IMR-90 (cell line): ENCODE measurements around the gene ROCK1. TPM values are rescaled to one million over a fixed set of nuclear protein-coding genes. Genes with fewer than 3 reads are reported as not detected.

Experiments used
- ATAC-seq: fragments of 200-7000 bp; cut with Tn5 transposase; 2 replicates; pipeline ENCODE4 v1.9.1; 2020; ENCODE audit warnings: low read depth, mild to moderate bottlenecking, moderate library complexity
- BruUV-seq: library from RNA; stranded (reverse); fragments of 400-500 nt; replicated peaks from 2 replicates; lab custom pipeline; 2021; lab: Mats Ljungman, UMichigan
- CTCF ChIA-PET: fragments of 300-600 bp; formaldehyde crosslinking; extraction: SDS; loops from one replicate; lab custom pipeline; 2021; ENCODE audit warnings: antibody characterized with exemption; lab: Yijun Ruan, JAX
- POLR2A ChIA-PET: fragments of 300-600 bp; sonication (Branson Sonifier 250); formaldehyde crosslinking; loops from one replicate; lab custom pipeline; 2022; ENCODE audit warnings: antibody characterized with exemption; ENCODE audit not compliant: unreplicated experiment; lab: Charles Lee
- DNase-seq: peaks from one replicate; pipeline ENCODE4 v3.0.0; 2013
- H2AFZ ChIP-seq: replicated peaks from 2 replicates; pipeline ENCODE3; 2013; ENCODE audit warnings: low read length, mild to moderate bottlenecking; ENCODE audit not compliant: poor library complexity
- H2AK5ac ChIP-seq: 2 replicates; pipeline ENCODE4 v1.6.1; 2013; ENCODE audit warnings: low read depth, low read length, inconsistent platforms
- H2AK9ac ChIP-seq: replicated peaks from 2 replicates; pipeline ENCODE3; 2013; ENCODE audit warnings: mild to moderate bottlenecking, low read depth, low read length, moderate library complexity; ENCODE audit not compliant: poor library complexity
- H2BK120ac ChIP-seq: 2 replicates; pipeline ENCODE4 v1.6.1; 2013; ENCODE audit warnings: low read depth, low read length, inconsistent platforms
- H2BK15ac ChIP-seq: 3 replicates; pipeline ENCODE4 v1.6.1; 2013; ENCODE audit warnings: low read depth, low read length, inconsistent platforms
- H2BK20ac ChIP-seq: 2 replicates; pipeline ENCODE4 v1.6.1; 2013; ENCODE audit warnings: low read depth, mild to moderate bottlenecking, inconsistent platforms, low read length, moderate library complexity
- H2BK5ac ChIP-seq: 2 replicates; pipeline ENCODE4 v1.6.1; 2013; ENCODE audit warnings: mild to moderate bottlenecking, low read depth, low read length, inconsistent platforms; ENCODE audit not compliant: poor library complexity, severe bottlenecking
- H3K14ac ChIP-seq: replicated peaks from 2 replicates; pipeline ENCODE4 v1.6.1; 2013; ENCODE audit warnings: low read depth, low read length, inconsistent platforms
- H3K18ac ChIP-seq: 2 replicates; pipeline ENCODE4 v1.6.1; 2013; ENCODE audit warnings: low read depth, low read length, control low read depth
- H3K23ac ChIP-seq: 2 replicates; pipeline ENCODE4 v1.6.1; 2013; ENCODE audit warnings: low read depth, low read length, inconsistent platforms
- H3K27ac ChIP-seq: 2 replicates; pipeline ENCODE4 v1.5.1; 2013; ENCODE audit warnings: mild to moderate bottlenecking, control low read depth, low read length; ENCODE audit not compliant: insufficient read depth
- H3K27me3 ChIP-seq: 2 replicates; pipeline ENCODE4 v1.6.1; 2013; ENCODE audit warnings: low read length; ENCODE audit not compliant: control insufficient read depth, insufficient read depth
- H3K36me3 ChIP-seq: 2 replicates; pipeline ENCODE4 v1.6.1; 2013; ENCODE audit warnings: low read length, mixed read lengths; ENCODE audit not compliant: control insufficient read depth, insufficient read depth
- H3K4ac ChIP-seq: 2 replicates; pipeline ENCODE4 v1.6.1; 2013; ENCODE audit warnings: low read depth, low read length, inconsistent platforms
- H3K4me1 ChIP-seq: 2 replicates; pipeline ENCODE4 v1.6.1; 2013; ENCODE audit warnings: low read length, mixed read lengths; ENCODE audit not compliant: control insufficient read depth, insufficient read depth
- H3K4me2 ChIP-seq: 2 replicates; pipeline ENCODE4 v1.6.1; 2013; ENCODE audit warnings: low read depth, mild to moderate bottlenecking, control low read depth, low read length, moderate library complexity
- H3K4me3 ChIP-seq: 2 replicates; pipeline ENCODE4 v1.5.1; 2013; ENCODE audit warnings: low read depth, mild to moderate bottlenecking, control low read depth, low read length, moderate library complexity; ENCODE audit not compliant: insufficient read depth
- H3K56ac ChIP-seq: 2 replicates; pipeline ENCODE4 v1.6.1; 2013; ENCODE audit warnings: low read length, inconsistent platforms; ENCODE audit not compliant: insufficient read depth; ENCODE audit errors: extremely low read depth
- H3K79me1 ChIP-seq, 2 experiments: 2 replicates each; pipeline ENCODE4 v1.6.1; 2013; ENCODE audit warnings: low read length in 2 of 2, inconsistent platforms in 1 of 2, low read depth in 1 of 2
- H3K9ac ChIP-seq: 2 replicates; pipeline ENCODE4 v1.6.1; 2013; ENCODE audit warnings: low read depth, low read length, control low read depth
- H3K9me1 ChIP-seq: 2 replicates; pipeline ENCODE4 v1.6.1; 2013; ENCODE audit warnings: low read length, inconsistent platforms; ENCODE audit not compliant: insufficient read depth
- H3K9me3 ChIP-seq: 2 replicates; pipeline ENCODE4 v1.6.1; 2013; ENCODE audit warnings: low read length; ENCODE audit not compliant: control insufficient read depth, insufficient read depth
- H4K20me1 ChIP-seq: 2 replicates; pipeline ENCODE4 v1.6.1; 2013; ENCODE audit warnings: low read length, inconsistent platforms; ENCODE audit not compliant: insufficient read depth
- H4K5ac ChIP-seq: 2 replicates; pipeline ENCODE4 v1.6.1; 2013; ENCODE audit warnings: mild to moderate bottlenecking, low read depth, low read length, control low read depth
- H4K8ac ChIP-seq, 2 experiments: 2 replicates each; pipeline ENCODE4 v1.6.1; 2013; ENCODE audit warnings: low read depth in 2 of 2, low read length in 2 of 2, control low read depth in 1 of 2, inconsistent platforms in 1 of 2
- H4K91ac ChIP-seq: 2 replicates; pipeline ENCODE4 v1.6.1; 2013; ENCODE audit warnings: low read depth, low read length, inconsistent platforms; ENCODE audit not compliant: insufficient read depth
- BHLHE40 ChIP-seq: fragments of 150-350 bp; IDR thresholded peaks from 2 replicates; pipeline ENCODE4 v1.6.1; 2016; ENCODE audit warnings: mild to moderate bottlenecking, low read depth, low read length
- CEBPB ChIP-seq: IDR thresholded peaks from 2 replicates; pipeline ENCODE4 v1.6.1; 2012; ENCODE audit warnings: low read depth, low read length, improper control_type of control experiment
- CHD1 ChIP-seq: IDR thresholded peaks from 2 replicates; pipeline ENCODE4 v1.6.1; 2012; ENCODE audit warnings: low read depth, low read length, improper control_type of control experiment
- CTCF ChIP-seq: conservative IDR thresholded peaks from 2 replicates; pipeline ENCODE4 v1.5.1; 2012; ENCODE audit warnings: mild to moderate bottlenecking, low read depth, low read length, improper control_type of control experiment
- ELK1 ChIP-seq: fragments of 150-350 bp; IDR thresholded peaks from 2 replicates; pipeline ENCODE4 v1.6.1; 2016; ENCODE audit warnings: low read depth, mild to moderate bottlenecking, low read length, moderate library complexity, borderline replicate concordance
- FOS ChIP-seq: fragments of 150-350 bp; IDR thresholded peaks from 2 replicates; pipeline ENCODE4 v1.6.1; 2016; ENCODE audit warnings: low read depth, low read length
- MAFK ChIP-seq: IDR thresholded peaks from 2 replicates; pipeline ENCODE4 v1.6.1; 2012; ENCODE audit warnings: low read depth, low read length, improper control_type of control experiment
- MAZ ChIP-seq: IDR thresholded peaks from 2 replicates; pipeline ENCODE4 v1.6.1; 2012; ENCODE audit warnings: low read depth, mild to moderate bottlenecking, low read length, improper control_type of control experiment, moderate library complexity, borderline replicate concordance
- MXI1 ChIP-seq: IDR thresholded peaks from 2 replicates; pipeline ENCODE4 v1.6.1; 2012; ENCODE audit warnings: low read depth, mild to moderate bottlenecking, low read length, moderate library complexity, borderline replicate concordance
- NFE2L2 ChIP-seq: fragments of 150-350 bp; IDR thresholded peaks from 2 replicates; pipeline ENCODE4 v1.6.1; 2016; ENCODE audit warnings: low read depth, mild to moderate bottlenecking, low read length
- RAD21 ChIP-seq: IDR thresholded peaks from 2 replicates; pipeline ENCODE4 v1.6.1; 2012; ENCODE audit warnings: low read length, improper control_type of control experiment
- RCOR1 ChIP-seq: IDR thresholded peaks from 2 replicates; pipeline ENCODE4 v1.6.1; 2012; ENCODE audit warnings: mild to moderate bottlenecking, low read length, improper control_type of control experiment; ENCODE audit not compliant: insufficient replicate concordance
- RFX5 ChIP-seq: IDR thresholded peaks from 2 replicates; pipeline ENCODE4 v1.8.0; 2012; ENCODE audit warnings: low read depth, mild to moderate bottlenecking, low read length, moderate library complexity
- SMC3 ChIP-seq: fragments of 150-350 bp; IDR thresholded peaks from 2 replicates; pipeline ENCODE4 v1.6.1; 2016; ENCODE audit warnings: low read depth, mild to moderate bottlenecking, antibody characterized with exemption, low read length, moderate library complexity
- USF2 ChIP-seq: fragments of 150-350 bp; IDR thresholded peaks from 2 replicates; pipeline ENCODE4 v1.6.1; 2017; ENCODE audit warnings: mild to moderate bottlenecking, antibody characterized with exemption, low read length, low read depth
- WGBS, 2 experiments: methylation state at CpG; one replicate each; pipeline versions ENCODE4 v1.1.5 to v1.1.7; 2013; ENCODE audit warnings: missing lambda C conversion rate in 2 of 2; ENCODE audit not compliant: insufficient read length in 1 of 2; ENCODE audit errors: extremely low coverage in 2 of 2; 5-methylcytosine and 5-hydroxymethylcytosine counted together
- dilution Hi-C: fragments of 300-500 bp; cut with HindIII; formaldehyde crosslinking; loops from one replicate; pipeline ENCODE4 v1.14.3; 2018; ENCODE audit warnings: low sequenced_read_pairs; ENCODE audit not compliant: unreplicated experiment
- in situ Hi-C: fragments of 300-500 bp; cut with MboI; formaldehyde crosslinking; loops from 3 replicates; pipeline ENCODE4 v1.14.3; 2019; ENCODE audit warnings: low sequenced_read_pairs, inconsistent platforms, mixed read lengths
- intact Hi-C: fragments of 100-400 bp; cut with micrococcal nuclease; formaldehyde crosslinking; loops from 2 replicates; pipeline ENCODE4 v1.10.0; 2022
- polyA plus RNA-seq, 3 experiments: library from polyadenylated mRNA; depleted of rRNA; stranded (reverse); fragments of >200 nt; gene quantifications; 2 replicates each; pipeline ENCODE4 v1.2.3, GENCODE V29; 2012; ENCODE audit warnings: low replicate concordance in 1 of 3
- total RNA-seq: library from RNA; depleted of rRNA; stranded (reverse); fragments of >200 nt; gene quantifications from 2 replicates; pipeline ENCODE4 v1.2.3, GENCODE V29; 2012

Gene ROCK1
- total and polyA plus RNA-seq, 2 of the 4 experiments (the other 2 are of a cell fraction): 9.9 to 17.0 TPM

- ATAC-seq: no peak; the same call in 1 of the 2 replicates
- Histone ChIP-seq H3K4me3 (no peak overlapping the region), H3K27ac (no peak overlapping the region), H3K4ac (no peak overlapping the region), H3K4me1 (0 out of 2 replicates have a peak, but pooled peaks cover 2% of the 10 kb centered on the region), H4K5ac (no peak overlapping the region), H3K4me2 (no peak overlapping the region), H3K9ac (no peak overlapping the region), H3K9me3 (no peaks in the 10 kb centered on the region), H3K18ac (no peak overlapping the region), H2BK5ac (no peak overlapping the region), H3K23ac (0 out of 2 replicates have a peak overlapping the region, but pooled peaks have one; percentile 37), H3K9me1 (peaks cover 7% of the 10 kb centered on the region), H3K79me1 (peaks cover 9 to 50% of the 10 kb centered on the region in 2 experiments; a peak in 3 of 4 replicates), H2AK9ac (no peak overlapping the region), H4K20me1 (peaks cover 68% of the 10 kb centered on the region), H2AFZ (no peak overlapping the region), H3K56ac (no peak overlapping the region), H2BK20ac (no peak overlapping the region), H3K27me3 (no peaks in the 10 kb centered on the region), H2BK15ac (no peak overlapping the region), H3K14ac (no peak overlapping the region), H3K36me3 (no peaks in the 10 kb centered on the region), H2BK120ac (no peak overlapping the region), H4K91ac (no peak overlapping the region), H2AK5ac (no peak overlapping the region), H4K8ac (no peak overlapping the region)
- CTCF ChIA-PET: interaction anchor here (0.5 to 0.7 kb wide), 2 partner anchors 8 to 112 kb away, joined by 3 to 4 read pairs; no protein-coding TSS in a partner anchor
- TF ChIP-seq MAZ: no peak
- TF ChIP-seq CEBPB: no peak
- no peak for TF ChIP-seq BHLHE40
- TF ChIP-seq SMC3: no peak
- TF ChIP-seq MXI1: no peak
- TF ChIP-seq NFE2L2: no peak
- TF ChIP-seq FOS: no peak
- no peak for TF ChIP-seq CTCF
- TF ChIP-seq USF2: no peak
- TF ChIP-seq RFX5: no peak
- no peak for TF ChIP-seq RCOR1
- no peak for TF ChIP-seq MAFK
- no peak for TF ChIP-seq RAD21
- no peak for TF ChIP-seq CHD1
- no peak for TF ChIP-seq ELK1
- no peak for DNase-seq
- dilution Hi-C loops (no loop called here), in situ Hi-C loops (no loop called here), intact Hi-C loops (no loop called here)
- BruUV-seq: no TSS peak
- no CpG with 5 or more reads among the region's 2 CpGs for WGBS, 2 experiments
- POLR2A ChIA-PET: no interaction called here
Observed at GRCh38 chr18:21100678-21101077, 10.9 kb downstream of the ROCK1 start.
